Tibial nerve (tissue), 4 donors: ENCODE data around the gene IL25. TPM values are rescaled to one million over a fixed set of nuclear protein-coding genes. Genes with fewer than 3 reads are reported as not detected.

Experiments
- DNase-seq, 2 donors: peaks; one replicate each; pipeline ENCODE4 v3.0.0-alpha.2; 2019; ENCODE audit warnings: low spot score in 2 of 2
- H3K27ac ChIP-seq, 4 donors: fragments of 200-600 bp; sonication (generic) in 3 of 4; one replicate each; pipeline ENCODE4 v1.5.1; 2017 to 2019; ENCODE audit warnings: mild to moderate bottlenecking in 1 of 4
- H3K27me3 ChIP-seq, 2 donors: fragments of 200-600 bp; sonication (generic) in 1 of 2; one replicate each; pipeline versions ENCODE4 v1.5.1 to v1.6.0; 2017 to 2019
- H3K36me3 ChIP-seq, 3 donors: fragments of 200-600 bp; sonication (generic); one replicate each; pipeline ENCODE4 v1.5.1; 2018 to 2019
- H3K4me1 ChIP-seq, 4 donors: fragments of 200-600 bp; sonication (generic) in 3 of 4; one replicate each; pipeline ENCODE4 v1.5.1; 2017 to 2019
- H3K4me3 ChIP-seq, 4 donors: fragments of 200-600 bp; sonication (generic) in 3 of 4; one replicate each; pipeline ENCODE4 v1.5.1; 2017 to 2019; ENCODE audit warnings: mild to moderate bottlenecking in 1 of 4, moderate library complexity in 1 of 4
- H3K9me3 ChIP-seq, 4 donors: fragments of 200-600 bp; sonication (generic) in 3 of 4; one replicate each; pipeline ENCODE4 v1.5.1; 2017 to 2019
- CTCF ChIP-seq, 5 experiments: fragments of 200-600 bp in 3 of 5; fragments of 450-650 bp in 2 of 5; sonication (generic) in 3 of 5; IDR thresholded peaks; one replicate each; pipeline ENCODE4 v1.5.1; 2016 to 2019; ENCODE audit warnings: antibody characterized with exemption in 5 of 5, mild to moderate bottlenecking in 3 of 5, moderate library complexity in 2 of 5
- EP300 ChIP-seq, 2 donors: sonication (generic); formaldehyde crosslinking; IDR thresholded peaks; one replicate each; pipeline ENCODE4 v1.6.1; 2017; ENCODE audit warnings: antibody characterized with exemption in 2 of 2, mild to moderate bottlenecking in 1 of 2
- POLR2A ChIP-seq, 2 donors: fragments of 450-650 bp; IDR thresholded peaks; one replicate each; pipeline ENCODE4 v1.6.1; 2017; ENCODE audit warnings: antibody characterized with exemption in 2 of 2, mild to moderate bottlenecking in 2 of 2, moderate library complexity in 2 of 2
- WGBS, 2 donors: methylation state at CpG; one replicate each; pipeline ENCODE4 v1.1.5; 2018; 5-methylcytosine and 5-hydroxymethylcytosine counted together
- total RNA-seq, 4 donors: library from RNA; depleted of rRNA; stranded (reverse); fragments of >200 nt; gene quantifications; one replicate each; pipeline ENCODE4 v1.1.0, GENCODE V29; 2016

The IL25 gene
- total RNA-seq, 4 donors from 2014 or later, result not detected

- Histone ChIP-seq H3K9me3 (no peaks in the 10 kb centered on the region), H3K27me3 (peaks cover 0 to 4% of the 10 kb centered on the region in 2 donors), H3K4me3 (no peak overlapping the region), H3K27ac (peak overlapping the region; percentile 43 to 89 (median 82)), H3K4me1 (peaks cover 0 to 28% (median 19%) of the 10 kb centered on the region in 4 donors), H3K36me3 (peaks cover 0 to 31% (median 0%) of the 10 kb centered on the region in 3 donors)
- WGBS, 2 donors, result 70 to 75% methylated on average over 5 of the region's 5 CpGs
- TF ChIP-seq CTCF (IDR thresholded peaks at IDR 0.05), result no peak
- no peak for TF ChIP-seq POLR2A (IDR thresholded peaks at IDR 0.05)
- no peak for TF ChIP-seq EP300 (IDR thresholded peaks at IDR 0.05)
- no peak for DNase-seq
Measured at GRCh38 chr14:23353433-23353780, 19.2 kb upstream of the IL25 start.

GRCh38 chr14:23354990-23355389, 17.6 kb upstream of the IL25 start:
- Histone ChIP-seq H3K27me3 (peaks cover 0 to 4% of the 10 kb centered on the region in 2 donors), H3K9me3 (no peaks in the 10 kb centered on the region), H3K4me1 (peaks cover 0 to 43% (median 25%) of the 10 kb centered on the region in 4 donors), H3K4me3 (no peak overlapping the region), H3K27ac (no peak overlapping the region), H3K36me3 (peaks cover 0 to 40% (median 0%) of the 10 kb centered on the region in 3 donors)
- 77 to 84% methylated on average over 6 of the region's 6 CpGs for WGBS, 2 donors
- no peak for DNase-seq
- no peak for TF ChIP-seq EP300 (IDR thresholded peaks at IDR 0.05)
- TF ChIP-seq CTCF (IDR thresholded peaks at IDR 0.05), result no peak
- no peak for TF ChIP-seq POLR2A (IDR thresholded peaks at IDR 0.05)

- Histone ChIP-seq H3K4me1 (peaks cover 0 to 53% (median 32%) of the 10 kb centered on the region in 4 donors), H3K4me3 (no peak overlapping the region), H3K27ac (no peak overlapping the region), H3K9me3 (no peaks in the 10 kb centered on the region), H3K36me3 (peaks cover 0 to 45% (median 0%) of the 10 kb centered on the region in 3 donors), H3K27me3 (peaks cover 0 to 4% of the 10 kb centered on the region in 2 donors)
- TF ChIP-seq CTCF (IDR thresholded peaks at IDR 0.05) (no peak), EP300 (IDR thresholded peaks at IDR 0.05) (no peak), POLR2A (IDR thresholded peaks at IDR 0.05) (no peak)
- DNase-seq, result no peak
- WGBS, 2 donors, result 78 to 82% methylated on average over 6 of the region's 6 CpGs
Measured at GRCh38 chr14:23355871-23356435, 16.7 kb upstream of the IL25 start.

- TF ChIP-seq EP300 (IDR thresholded peaks at IDR 0.05) (no peak), POLR2A (IDR thresholded peaks at IDR 0.05) (no peak), CTCF (IDR thresholded peaks at IDR 0.05) (no peak)
- Histone ChIP-seq H3K9me3 (no peaks in the 10 kb centered on the region), H3K4me3 (no peak overlapping the region), H3K36me3 (peaks cover 0 to 45% (median 0%) of the 10 kb centered on the region in 3 donors), H3K27me3 (peaks cover 0 to 4% of the 10 kb centered on the region in 2 donors), H3K4me1 (peaks cover 0 to 54% (median 31%) of the 10 kb centered on the region in 4 donors), H3K27ac (peak overlapping the region in 1 of 4 donors; percentile 37)
- WGBS, 2 donors, result 93 to 100% methylated on average over 4 of the region's 4 CpGs
- no peak for DNase-seq
Measured at GRCh38 chr14:23356662-23357061, 15.9 kb upstream of the IL25 start.

- Histone ChIP-seq H3K36me3 (peaks cover 0 to 45% (median 0%) of the 10 kb centered on the region in 3 donors), H3K4me3 (no peak overlapping the region), H3K27me3 (peaks cover 0 to 1% of the 10 kb centered on the region in 2 donors), H3K9me3 (no peaks in the 10 kb centered on the region), H3K4me1 (peaks cover 0 to 54% (median 30%) of the 10 kb centered on the region in 4 donors), H3K27ac (no peak overlapping the region)
- TF ChIP-seq POLR2A (IDR thresholded peaks at IDR 0.05) (no peak), CTCF (IDR thresholded peaks at IDR 0.05) (no peak), EP300 (IDR thresholded peaks at IDR 0.05) (no peak)
- no peak for DNase-seq
- WGBS, 2 donors, result 58 to 81% methylated on average over 2 to 7 of the region's 8 CpGs
Measured at GRCh38 chr14:23357261-23357660, 15.3 kb upstream of the IL25 start.
